Lower lobe of right lung (tissue), 2 donors: ENCODE data around the gene MAP1B. TPM values are rescaled to one million over a fixed set of nuclear protein-coding genes. Genes with fewer than 3 reads are reported as not detected.

Experiments
- ATAC-seq, 2 donors: fragments of 200-7000 bp; cut with Tn5 transposase; one replicate each; pipeline ENCODE4 v1.9.1; 2020 to 2022; ENCODE audit warnings: mild to moderate bottlenecking in 2 of 2, moderate library complexity in 2 of 2
- DNase-seq: peaks from one replicate; pipeline ENCODE4 v3.0.0-alpha.2; 2020
- H3K27ac ChIP-seq: fragments of 200-600 bp; one replicate; pipeline ENCODE4 v1.8.0; 2022
- H3K27me3 ChIP-seq: fragments of 200-600 bp; one replicate; pipeline ENCODE4 v1.8.0; 2022; ENCODE audit warnings: low read depth
- H3K36me3 ChIP-seq: fragments of 200-600 bp; one replicate; pipeline ENCODE4 v1.8.0; 2022; ENCODE audit warnings: mild to moderate bottlenecking
- H3K4me1 ChIP-seq: fragments of 200-600 bp; one replicate; pipeline ENCODE4 v1.8.0; 2022
- H3K4me3 ChIP-seq: fragments of 200-600 bp; one replicate; pipeline ENCODE4 v1.8.0; 2022; ENCODE audit warnings: mild to moderate bottlenecking
- H3K9me3 ChIP-seq: fragments of 200-600 bp; one replicate; pipeline ENCODE4 v1.8.0; 2022
- CTCF ChIP-seq: fragments of 200-600 bp; IDR thresholded peaks from one replicate; pipeline ENCODE4 v1.8.0; 2022; ENCODE audit warnings: antibody characterized with exemption, mild to moderate bottlenecking
- intact Hi-C: fragments of 100-400 bp; cut with DNase I; formaldehyde crosslinking; loops from one replicate; pipeline ENCODE4 v1.11.0; 2022
- total RNA-seq: library from RNA; stranded (reverse); fragmentation: NEBNext Ultra II Directional; extraction: Animal tissue kit (Norgen Biotek cat#: 25700); gene quantifications from one replicate; pipeline ENCODE4 v1.2.1, GENCODE V29; 2021
- donor health status: DM: no; HTN: yes; CAD: no; lungs with severe emphysema.

The MAP1B gene
- total RNA-seq, 1 donor from 2014 or later: 20.6 TPM

- intact Hi-C loops: no loop called here
- DNase-seq (no peak), ATAC-seq (no peak)
- no peak overlapping the region for H3K27ac ChIP-seq
- TF ChIP-seq CTCF: no peak
- H3K9me3 ChIP-seq: no peaks in the 10 kb centered on the region
- peaks cover 4% of the 10 kb centered on the region for H3K36me3 ChIP-seq
- peaks cover 7% of the 10 kb centered on the region for H3K4me1 ChIP-seq
- no peaks in the 10 kb centered on the region for H3K27me3 ChIP-seq
- no peak overlapping the region for H3K4me3 ChIP-seq
Measured at GRCh38 chr5:72208324-72208926, 101.2 kb downstream of the MAP1B start.

- no peak for TF ChIP-seq CTCF
- H3K36me3 ChIP-seq: peaks cover under 1% of the 10 kb centered on the region
- ATAC-seq (no peak), DNase-seq (no peak)
- H3K9me3 ChIP-seq: no peaks in the 10 kb centered on the region
- peaks cover 7% of the 10 kb centered on the region for H3K4me1 ChIP-seq
- intact Hi-C loops: no loop called here
- no peak overlapping the region for H3K4me3 ChIP-seq
- H3K27ac ChIP-seq: no peak overlapping the region
- no peaks in the 10 kb centered on the region for H3K27me3 ChIP-seq
Measured at GRCh38 chr5:72209147-72210115, 102.2 kb downstream of the MAP1B start.

GRCh38 chr5:72210888-72211678, 103.8 kb downstream of the MAP1B start:
- no peaks in the 10 kb centered on the region for H3K27me3 ChIP-seq
- DNase-seq (no peak), ATAC-seq (no peak)

GRCh38 chr5:72212171-72212570, 104.9 kb downstream of the MAP1B start:
- Histone ChIP-seq H3K27ac (no peak overlapping the region), H3K36me3 (no peaks in the 10 kb centered on the region), H3K9me3 (no peaks in the 10 kb centered on the region), H3K4me3 (no peak overlapping the region), H3K27me3 (no peaks in the 10 kb centered on the region), H3K4me1 (peaks cover 7% of the 10 kb centered on the region)
- ATAC-seq (no peak), DNase-seq (no peak)
- intact Hi-C loops: no loop called here
- TF ChIP-seq CTCF: no peak

More at GRCh38 chr5:72210888-72211678, 103.8 kb downstream of the MAP1B start:
- Histone ChIP-seq H3K9me3 (no peaks in the 10 kb centered on the region), H3K4me3 (no peak overlapping the region), H3K4me1 (peaks cover 7% of the 10 kb centered on the region), H3K27ac (peak overlapping the region; percentile 52), H3K36me3 (no peaks in the 10 kb centered on the region)
- TF ChIP-seq CTCF: no peak
- intact Hi-C loops: no loop called here

GRCh38 chr5:72213482-72213881, 106.2 kb downstream of the MAP1B start:
- Histone ChIP-seq H3K27ac (no peak overlapping the region), H3K9me3 (no peaks in the 10 kb centered on the region), H3K36me3 (peaks cover 9% of the 10 kb centered on the region), H3K4me3 (no peak overlapping the region), H3K27me3 (no peaks in the 10 kb centered on the region), H3K4me1 (peaks cover 7% of the 10 kb centered on the region)
- DNase-seq (no peak), ATAC-seq (no peak)
- TF ChIP-seq CTCF: no peak
- intact Hi-C loops: no loop called here
